ENCODE data around the gene KCNMA1. TPM values are rescaled to one million over a fixed set of nuclear protein-coding genes. Genes with fewer than 3 reads are reported as not detected.

KCNMA1 gene
- polyA plus RNA-seq, 6 donors from 2014 or later, result not detected

DNA sequence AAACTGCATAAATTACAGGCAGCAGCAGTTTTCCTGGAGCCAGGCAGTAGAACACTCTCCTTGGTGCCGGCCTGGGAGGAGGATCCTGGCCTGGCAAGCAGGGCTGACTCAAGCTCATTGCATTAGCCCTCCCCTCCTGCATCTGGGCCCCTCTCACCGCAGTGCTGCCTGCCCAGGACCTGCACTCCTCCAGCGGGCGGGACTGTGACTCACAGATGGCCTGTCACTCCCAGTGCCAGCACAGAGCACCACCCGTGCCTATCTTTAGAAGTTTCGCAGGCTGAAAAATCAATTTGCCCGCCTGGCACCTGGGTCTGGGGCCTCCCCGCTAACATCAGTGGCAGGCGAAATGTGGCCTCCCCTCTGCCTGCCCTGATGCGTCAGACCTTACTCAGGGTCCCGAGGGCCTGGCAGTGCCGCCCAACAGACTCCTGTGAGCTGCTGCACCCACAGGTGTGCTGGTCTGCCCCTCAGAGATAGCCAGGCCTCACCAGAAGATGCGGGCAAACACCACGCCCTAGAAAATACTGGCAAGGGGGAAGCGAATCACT lies 123.8 kb downstream of the KCNMA1 start:
- H3K36me3 Mint-ChIP-seq, result no peaks in the 10 kb centered on the region
- ATAC-seq (ENCODE audit: low read depth in 2 of 2), result no peak
- DNase-seq, result no peak
- no peak overlapping the region for H3K27ac Mint-ChIP-seq
- no peaks in the 10 kb centered on the region for H3K4me1 Mint-ChIP-seq
- H3K27me3 Mint-ChIP-seq, result peaks cover 20 to 38% (median 31%) of the 10 kb centered on the region in 3 donors
- H3K9me3 Mint-ChIP-seq, result peaks cover 0 to 3% (median 0%) of the 10 kb centered on the region in 7 donors
- H3K4me3 Mint-ChIP-seq, result no peak overlapping the region

DNA sequence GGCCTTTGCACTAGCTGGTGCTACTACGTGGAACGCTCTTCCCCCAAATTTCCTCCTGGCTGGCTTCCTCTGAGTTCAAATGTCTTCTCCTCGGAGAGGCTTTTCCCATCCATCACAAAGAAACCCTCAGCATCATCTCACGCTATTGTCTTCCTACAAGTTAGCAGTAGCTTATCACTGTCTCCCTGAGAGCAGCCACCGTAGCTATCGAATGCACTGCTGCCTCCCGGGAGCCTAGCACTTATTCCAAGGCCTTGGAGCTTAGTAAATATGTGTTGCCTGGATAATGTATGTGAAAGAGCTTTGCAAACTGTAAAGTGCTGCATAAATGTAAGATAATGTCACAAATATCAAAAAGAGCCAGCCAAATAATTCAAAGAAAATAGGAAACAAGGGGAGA lies 124.4 kb downstream of the KCNMA1 start:
- H3K36me3 Mint-ChIP-seq, result no peaks in the 10 kb centered on the region
- no peak overlapping the region for H3K4me3 Mint-ChIP-seq
- no peak for ATAC-seq (ENCODE audit: low read depth in 2 of 2)

DNA sequence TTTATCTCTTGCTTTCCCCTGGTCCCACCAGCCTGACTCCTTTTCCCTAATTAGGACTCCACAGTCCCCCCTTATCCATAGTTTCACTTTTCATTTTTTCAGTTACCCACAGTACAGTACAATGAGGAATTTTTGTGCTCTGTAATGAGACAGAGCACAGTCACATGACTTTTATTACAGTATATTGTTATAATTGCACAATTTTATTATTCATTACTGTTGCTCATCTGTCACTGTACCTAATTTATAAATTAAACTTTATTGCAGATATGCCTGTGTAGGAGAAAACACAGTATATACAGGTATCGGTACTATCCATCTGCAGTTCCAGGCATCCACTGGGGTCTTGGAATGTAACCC lies 125.4 kb downstream of the KCNMA1 start:
- no peaks in the 10 kb centered on the region for H3K36me3 Mint-ChIP-seq
- peaks cover 24 to 37% (median 35%) of the 10 kb centered on the region in 3 donors for H3K27me3 Mint-ChIP-seq
- no peak for ATAC-seq (ENCODE audit: low read depth in 2 of 2)
- no peaks in the 10 kb centered on the region for H3K9me3 Mint-ChIP-seq
- H3K4me1 Mint-ChIP-seq, result no peaks in the 10 kb centered on the region
- H3K27ac Mint-ChIP-seq, result no peak overlapping the region
- DNase-seq, result no peak
- H3K4me3 Mint-ChIP-seq, result no peak overlapping the region

More for the DNA sequence above, 124.4 kb downstream of the KCNMA1 start:
- Mint-ChIP-seq H3K27ac (no peak overlapping the region), H3K9me3 (peaks cover 0 to 3% (median 0%) of the 10 kb centered on the region in 7 donors), H3K4me1 (no peaks in the 10 kb centered on the region), H3K27me3 (peaks cover 24 to 36% (median 35%) of the 10 kb centered on the region in 3 donors)
- DNase-seq, result no peak

DNA sequence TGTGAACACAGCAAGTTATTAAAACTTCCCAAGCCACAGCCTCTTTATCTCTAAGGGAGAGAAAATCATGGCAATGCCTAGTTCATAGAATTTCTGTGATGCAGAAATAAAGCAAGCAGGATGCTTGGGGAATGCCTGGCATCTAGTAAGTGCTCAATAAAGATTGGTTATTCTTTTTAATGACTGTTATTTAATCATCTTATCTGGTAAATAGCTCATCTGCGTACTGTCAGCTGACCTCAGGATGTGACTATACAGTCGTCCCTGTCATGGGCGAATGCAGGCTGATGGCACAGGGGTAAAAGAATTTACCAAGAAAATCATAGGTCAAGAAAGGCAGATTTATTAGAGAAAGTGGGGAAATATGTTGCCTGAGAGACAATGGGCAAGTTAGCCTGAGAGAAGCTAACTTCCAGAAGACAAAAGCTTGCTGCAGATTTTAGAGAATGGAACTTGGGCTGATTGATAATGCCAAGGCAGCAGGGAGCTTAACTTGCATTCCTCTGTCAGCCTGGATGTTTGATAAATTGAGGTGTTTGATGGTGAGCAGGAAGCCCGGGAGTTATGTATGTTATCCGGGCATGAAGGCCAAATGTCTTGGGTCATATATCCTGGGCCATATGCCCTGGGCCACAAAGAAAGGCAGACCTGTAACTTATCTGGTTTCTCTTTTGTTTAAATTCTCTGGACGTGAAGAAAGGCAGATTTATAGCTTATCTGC lies 126.0 kb downstream of the KCNMA1 start:
- ATAC-seq (ENCODE audit: low read depth in 2 of 2) (no peak), DNase-seq (no peak)
- Mint-ChIP-seq H3K27me3 (peaks cover 24 to 37% (median 35%) of the 10 kb centered on the region in 3 donors), H3K27ac (peak overlapping the region in 1 of 6 donors; percentile 31), H3K36me3 (no peaks in the 10 kb centered on the region), H3K4me1 (no peaks in the 10 kb centered on the region), H3K4me3 (no peak overlapping the region), H3K9me3 (no peaks in the 10 kb centered on the region)

DNA sequence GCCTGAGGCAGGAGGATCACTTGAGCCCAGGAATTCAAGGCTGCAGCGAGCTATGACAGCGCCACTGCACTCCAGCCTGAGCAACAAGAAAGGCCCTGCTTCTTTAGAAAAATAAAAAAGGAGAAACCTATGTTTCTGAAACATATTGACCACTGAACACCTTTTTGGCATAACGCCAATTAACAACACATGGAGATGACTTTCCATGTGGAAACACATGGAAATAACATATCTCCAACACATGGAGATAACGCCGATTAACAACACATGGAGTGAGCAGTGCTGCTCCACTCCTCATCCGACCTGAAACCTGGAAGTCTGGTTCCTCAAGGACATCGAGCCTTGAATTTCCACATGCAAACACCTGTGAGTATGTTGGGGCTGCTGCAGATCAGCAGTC lies 126.9 kb downstream of the KCNMA1 start:
- DNase-seq, result no peak
- peak overlapping the region in 1 of 6 donors; percentile 70 for H3K27ac Mint-ChIP-seq
- H3K36me3 Mint-ChIP-seq, result no peaks in the 10 kb centered on the region
- peaks cover 21 to 35% (median 34%) of the 10 kb centered on the region in 3 donors for H3K27me3 Mint-ChIP-seq
- ATAC-seq (ENCODE audit: low read depth in 2 of 2), result no peak
- peaks cover 0 to 5% (median 0%) of the 10 kb centered on the region in 7 donors for H3K9me3 Mint-ChIP-seq
- H3K4me3 Mint-ChIP-seq, result peak overlapping the region in 1 of 8 donors; percentile 5
- no peaks in the 10 kb centered on the region for H3K4me1 Mint-ChIP-seq

DNA sequence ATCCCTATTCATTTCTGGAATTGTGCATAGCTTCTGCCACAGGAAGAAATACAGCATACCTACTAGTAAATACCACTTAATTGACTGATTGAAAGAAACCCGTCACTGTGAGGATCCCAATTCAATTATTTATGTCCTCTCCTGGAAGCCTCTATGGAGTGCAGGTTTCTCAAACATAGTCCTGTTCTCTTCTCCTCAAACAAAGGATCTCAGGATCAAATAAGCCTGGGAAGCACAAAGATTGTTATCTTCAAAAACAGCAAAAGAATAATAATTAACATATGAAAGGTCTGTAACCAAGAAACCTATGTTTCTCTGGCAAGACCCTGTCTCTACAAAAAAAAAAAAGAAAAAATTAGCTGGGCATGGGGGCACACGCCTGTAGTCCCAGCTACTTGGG lies 127.3 kb downstream of the KCNMA1 start:
- no peak overlapping the region for H3K27ac Mint-ChIP-seq

DNA sequence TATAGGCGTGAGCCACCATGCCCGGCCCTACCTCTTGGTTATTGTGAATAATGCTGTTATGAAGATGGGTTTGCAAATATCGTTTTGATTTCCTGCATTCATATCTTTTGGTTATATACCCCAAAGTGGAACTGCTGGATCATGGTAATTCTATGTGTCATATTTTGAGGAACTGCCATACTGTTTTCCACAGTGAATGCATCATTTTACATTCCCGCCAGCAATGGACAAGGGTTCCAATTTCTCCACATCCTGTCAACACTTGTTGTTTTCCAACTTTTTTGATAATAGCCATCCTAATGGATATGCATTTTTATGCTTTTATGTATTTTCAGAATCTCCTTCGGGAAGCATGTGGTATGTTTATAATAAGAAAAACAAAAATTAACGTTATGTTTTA lies 128.2 kb downstream of the KCNMA1 start:
- Mint-ChIP-seq H3K36me3 (no peaks in the 10 kb centered on the region), H3K4me1 (no peaks in the 10 kb centered on the region), H3K27ac (no peak overlapping the region), H3K27me3 (peaks cover 23 to 34% (median 32%) of the 10 kb centered on the region in 3 donors), H3K9me3 (peaks cover 0 to 5% (median 0%) of the 10 kb centered on the region in 7 donors), H3K4me3 (no peak overlapping the region)
- no peak for DNase-seq
- ATAC-seq (ENCODE audit: low read depth in 2 of 2), result no peak

More for the DNA sequence above, 127.3 kb downstream of the KCNMA1 start:
- Mint-ChIP-seq H3K36me3 (no peaks in the 10 kb centered on the region), H3K4me1 (no peaks in the 10 kb centered on the region), H3K27me3 (peaks cover 20 to 36% (median 32%) of the 10 kb centered on the region in 3 donors), H3K4me3 (peak overlapping the region in 1 of 8 donors; percentile 5), H3K9me3 (peaks cover 0 to 5% (median 0%) of the 10 kb centered on the region in 7 donors)
- DNase-seq (no peak), ATAC-seq (ENCODE audit: low read depth in 2 of 2) (no peak)

DNA sequence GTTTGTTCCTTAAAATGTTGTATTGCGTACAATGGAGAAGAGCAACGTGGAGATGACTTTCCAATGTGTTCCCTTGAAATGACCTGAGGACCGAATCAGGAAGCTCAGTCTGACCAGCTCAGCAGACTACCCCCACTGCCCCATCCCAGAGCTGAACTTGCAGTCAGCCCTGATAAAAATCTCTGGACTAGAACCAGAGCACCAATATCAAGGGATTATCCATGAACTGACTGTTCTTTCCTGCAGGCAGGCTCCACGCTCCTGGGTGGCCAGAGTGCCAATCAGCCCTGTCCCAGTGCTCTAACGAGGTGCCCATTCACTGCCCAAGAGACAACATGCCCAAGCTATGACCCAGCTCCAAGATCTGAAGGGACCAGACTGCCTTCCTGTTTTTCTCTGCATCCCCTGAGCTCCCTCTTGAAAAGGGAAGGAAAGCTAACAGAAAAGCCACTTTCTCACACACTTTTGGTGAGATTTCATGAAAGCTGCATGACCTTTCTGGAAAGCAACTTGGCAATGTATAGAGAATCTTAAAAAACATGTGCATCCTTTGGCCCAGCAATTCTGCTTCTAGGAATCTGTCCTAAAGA lies 130.2 kb downstream of the KCNMA1 start:
- H3K4me3 Mint-ChIP-seq, result no peak overlapping the region
- no peak for ATAC-seq (ENCODE audit: low read depth in 2 of 2)
- no peaks in the 10 kb centered on the region for H3K36me3 Mint-ChIP-seq
- peaks cover 0 to 5% (median 0%) of the 10 kb centered on the region in 7 donors for H3K9me3 Mint-ChIP-seq
- DNase-seq, result no peak
- no peaks in the 10 kb centered on the region for H3K4me1 Mint-ChIP-seq
- peaks cover 26 to 44% (median 36%) of the 10 kb centered on the region in 3 donors for H3K27me3 Mint-ChIP-seq
- no peak overlapping the region for H3K27ac Mint-ChIP-seq

DNA sequence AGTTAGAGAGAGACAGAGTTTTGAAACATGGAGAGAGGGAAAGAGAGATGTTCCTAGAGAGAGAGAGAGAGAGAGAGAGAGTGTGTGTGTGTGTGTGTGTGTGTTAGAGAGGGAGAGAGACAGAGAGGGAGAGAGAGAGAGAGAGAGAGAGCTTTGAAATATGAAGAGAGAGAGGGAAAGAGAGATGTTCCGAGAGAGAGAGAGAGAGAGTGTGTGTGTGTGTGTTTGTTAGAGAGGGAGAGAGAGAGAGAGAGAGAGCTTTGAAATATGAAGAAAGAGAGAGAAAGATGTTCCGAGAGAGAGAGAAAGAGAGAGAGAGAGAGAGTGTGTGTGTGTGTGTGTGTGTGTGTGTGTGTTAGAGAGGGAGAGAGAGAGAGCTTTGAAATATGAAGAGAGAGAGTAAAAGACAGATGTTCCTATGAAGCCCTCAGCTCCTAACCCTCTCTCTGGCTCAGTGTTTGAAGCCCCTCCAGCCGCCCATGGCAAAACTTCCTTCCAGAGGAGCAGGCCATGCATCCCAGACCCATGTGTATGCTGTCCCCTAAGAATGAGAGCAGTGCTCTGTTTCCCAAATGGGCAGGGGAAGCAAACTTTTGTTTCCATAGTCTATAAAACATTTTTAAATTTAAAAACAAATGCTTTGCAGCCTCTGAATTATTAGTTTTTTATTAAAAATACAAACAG lies 130.9 kb downstream of the KCNMA1 start:
- H3K27ac Mint-ChIP-seq, result peak overlapping the region in 1 of 6 donors; percentile 1
- H3K4me3 Mint-ChIP-seq, result no peak overlapping the region
- no peak for DNase-seq

DNA sequence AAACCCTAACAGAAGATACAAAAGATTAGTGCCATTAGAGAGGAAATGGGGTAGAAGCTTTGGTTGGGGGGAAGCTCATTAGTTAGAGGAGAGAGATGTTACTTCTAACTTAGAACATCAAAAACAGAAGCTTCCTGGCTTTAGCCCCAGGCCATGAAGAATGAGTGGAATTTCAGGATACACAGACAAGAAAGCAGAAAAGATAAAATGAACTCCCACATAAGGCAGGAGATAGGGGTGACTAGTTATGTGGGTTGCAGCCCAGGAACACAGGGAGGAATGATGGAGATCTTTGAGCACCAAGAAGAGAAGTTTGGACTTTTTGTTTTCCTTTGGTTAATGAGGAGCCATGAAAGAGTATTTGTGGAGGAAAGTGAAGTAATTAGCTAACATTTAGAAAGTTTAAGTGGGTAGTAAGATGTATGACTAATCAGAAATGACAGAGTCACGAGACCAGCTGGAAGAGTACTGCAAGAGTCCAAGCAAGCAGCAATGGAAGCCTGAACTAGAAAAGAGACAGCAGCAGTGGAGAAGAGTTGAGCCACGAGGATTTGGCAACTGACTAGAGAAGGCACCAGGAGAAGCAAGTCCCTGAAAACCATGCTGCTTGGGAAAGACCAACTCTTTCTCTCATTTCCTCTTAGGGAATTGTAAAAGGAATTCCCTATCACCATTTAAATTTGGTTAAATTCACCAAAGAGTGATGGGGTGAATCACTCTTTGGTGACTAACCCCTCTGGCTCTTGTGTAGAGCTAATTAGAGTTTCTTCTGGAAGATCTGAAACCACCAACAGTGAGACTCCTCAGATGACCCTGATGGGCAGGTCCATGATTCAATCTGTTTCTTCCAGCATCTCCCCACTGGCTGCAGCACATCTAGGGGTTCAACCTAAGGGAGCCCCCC lies 131.9 kb downstream of the KCNMA1 start:
- no peak overlapping the region for H3K4me3 Mint-ChIP-seq
- ATAC-seq (ENCODE audit: low read depth in 2 of 2) (no peak), DNase-seq (no peak)
- H3K9me3 Mint-ChIP-seq, result peaks cover 0 to 5% (median 0%) of the 10 kb centered on the region in 7 donors
- peaks cover 31 to 50% (median 41%) of the 10 kb centered on the region in 3 donors for H3K27me3 Mint-ChIP-seq
- H3K4me1 Mint-ChIP-seq, result no peaks in the 10 kb centered on the region
- H3K36me3 Mint-ChIP-seq, result no peaks in the 10 kb centered on the region
- H3K27ac Mint-ChIP-seq, result peak overlapping the region in 1 of 6 donors; percentile 54

More for the DNA sequence above, 130.9 kb downstream of the KCNMA1 start:
- ATAC-seq (ENCODE audit: low read depth in 2 of 2), result no peak
- Mint-ChIP-seq H3K9me3 (peaks cover 0 to 5% (median 0%) of the 10 kb centered on the region in 7 donors), H3K4me1 (no peaks in the 10 kb centered on the region), H3K27me3 (peaks cover 31 to 50% (median 43%) of the 10 kb centered on the region in 3 donors), H3K36me3 (no peaks in the 10 kb centered on the region)

DNA sequence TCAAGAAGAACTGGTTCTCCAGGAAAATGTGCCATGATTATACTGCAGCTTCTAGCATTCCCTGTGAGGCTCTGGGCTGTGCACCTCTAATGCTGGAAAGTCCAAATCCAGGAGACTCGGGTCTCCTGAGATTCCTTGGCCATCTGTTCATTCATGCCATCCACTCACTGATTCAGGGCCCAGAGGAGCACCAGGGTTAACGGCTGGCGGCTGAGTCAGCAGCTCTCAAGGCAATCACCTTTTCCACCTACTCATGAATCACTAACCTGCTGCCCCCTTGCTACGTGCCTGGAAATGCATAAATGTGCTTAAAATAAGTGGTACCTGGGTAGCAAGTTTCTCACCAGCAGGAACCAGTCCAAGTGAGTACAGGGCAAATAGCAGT lies 132.7 kb downstream of the KCNMA1 start:
- Mint-ChIP-seq H3K9me3 (peaks cover 0 to 5% (median 0%) of the 10 kb centered on the region in 7 donors), H3K36me3 (no peaks in the 10 kb centered on the region), H3K27me3 (peaks cover 31 to 47% (median 33%) of the 10 kb centered on the region in 3 donors), H3K4me1 (no peaks in the 10 kb centered on the region), H3K4me3 (no peak overlapping the region), H3K27ac (no peak overlapping the region)
- ATAC-seq (ENCODE audit: low read depth in 2 of 2) (no peak), DNase-seq (no peak)

DNA sequence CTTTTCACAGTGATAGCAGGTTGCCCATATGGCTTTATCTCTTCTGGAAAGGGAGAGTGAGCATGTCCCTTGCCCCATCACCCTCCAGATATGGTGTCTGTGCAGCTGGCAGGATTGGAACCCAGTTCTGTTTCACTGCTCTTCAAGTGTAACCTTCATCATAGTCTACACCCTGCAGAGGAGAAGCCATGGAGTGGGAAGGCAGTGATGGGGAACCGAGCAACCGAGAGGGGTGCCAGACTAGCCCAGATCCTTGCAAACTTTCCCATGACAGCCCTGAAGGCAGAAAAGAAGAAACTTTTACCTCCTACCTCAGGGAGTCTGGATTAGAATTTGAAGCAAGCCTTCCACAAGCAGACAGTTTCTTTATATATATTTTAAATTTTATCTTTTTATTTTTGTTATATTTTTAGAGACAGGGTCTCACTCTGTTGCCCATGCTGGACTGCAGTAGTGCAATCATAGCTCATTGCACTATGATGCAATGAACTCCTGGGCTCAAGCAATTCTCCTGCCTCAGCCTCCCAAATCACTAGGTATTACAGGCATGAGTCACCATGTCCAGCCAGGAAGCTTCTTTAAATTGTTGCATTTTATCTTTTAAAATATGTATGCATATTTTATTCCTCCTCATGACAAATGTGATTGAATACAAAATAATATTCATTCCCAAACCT lies 133.3 kb downstream of the KCNMA1 start:
- Mint-ChIP-seq H3K4me3 (no peak overlapping the region), H3K4me1 (no peaks in the 10 kb centered on the region), H3K36me3 (no peaks in the 10 kb centered on the region), H3K27ac (no peak overlapping the region), H3K27me3 (peaks cover 31 to 45% (median 31%) of the 10 kb centered on the region in 3 donors), H3K9me3 (peaks cover 0 to 5% (median 0%) of the 10 kb centered on the region in 7 donors)
- ATAC-seq (ENCODE audit: low read depth in 2 of 2) (no peak), DNase-seq (no peak)
